UCSD-AML1 (cell line): ENCODE measurements around the gene USP7.
"Not testable (repeated sequence)": the region's sequence is repeated elsewhere in the genome, so short reads cannot be mapped to it uniquely, and the experiment has no call there.

Source experiments
- DNase-seq: peaks from one replicate; lab custom pipeline; 2025; ENCODE audit not compliant: unreplicated experiment; lab: John Stamatoyannopoulos, UW

USP7 gene

GRCh38 chr16:8882725-8883377 lies 80.9 kb downstream of the USP7 start:
- DNase-seq, result no peak

GRCh38 chr16:8882041-8882617 lies 81.6 kb downstream of the USP7 start, which contains the start of gene LITAFD:
TSS of gene LITAFD (plus strand) at chr16:8882351. CDS start at chr16:8884356, 2,005 bp downstream.
- DNase-seq, result no peak

GRCh38 chr16:8880839-8881510 lies 82.7 kb downstream of the USP7 start:
- no peak for DNase-seq

GRCh38 chr16:8878523-8878911 lies 85.2 kb downstream of the USP7 start:
- no peak for DNase-seq

GRCh38 chr16:8877894-8878522 lies 85.7 kb downstream of the USP7 start:
- DNase-seq, result no peak

GRCh38 chr16:8875317-8875716 lies 88.4 kb downstream of the USP7 start:
- not testable (repeated sequence) for DNase-seq

GRCh38 chr16:8874388-8874787 lies 89.3 kb downstream of the USP7 start:
- DNase-seq, result no peak

- not testable (repeated sequence) for DNase-seq
These were observed 89.9 kb downstream of the USP7 start for GRCh38 chr16:8873866-8874195.

- no peak for DNase-seq
These were observed 90.5 kb downstream of the USP7 start for GRCh38 chr16:8872967-8873865.

GRCh38 chr16:8872071-8872470 lies 91.6 kb downstream of the USP7 start:
- DNase-seq, result no peak

GRCh38 chr16:8869988-8870241 lies 93.8 kb downstream of the USP7 start:
- not testable (repeated sequence) for DNase-seq

- DNase-seq, result no peak
These were observed 94.3 kb downstream of the USP7 start for GRCh38 chr16:8869212-8869987.

- DNase-seq, result peak; percentile 90
These were observed 95.1 kb downstream of the USP7 start, which contains the start of gene CARHSP1 for GRCh38 chr16:8868416-8869211. TSS of gene CARHSP1 (minus strand) at chr16:8869006. CDS start at chr16:8859328, 9,678 bp downstream.

- DNase-seq, result no peak
These were observed 95.7 kb downstream of the USP7 start for GRCh38 chr16:8867932-8868415.

- no peak for DNase-seq
These were observed 96.3 kb downstream of the USP7 start for GRCh38 chr16:8867216-8867931.

- no peak for DNase-seq
These were observed 96.9 kb downstream of the USP7 start for GRCh38 chr16:8866884-8867215.

GRCh38 chr16:8866118-8866883 lies 97.4 kb downstream of the USP7 start:
- no peak for DNase-seq
